Calu3 (cell line): Measurements from ENCODE around the gene CPLX1. TPM values are rescaled to one million over a fixed set of nuclear protein-coding genes. Genes with fewer than 3 reads are reported as not detected.

Experiments
- BruUV-seq: library from RNA; stranded (reverse); fragments of 400-500 nt; replicated peaks from 2 replicates; lab custom pipeline; 2021; lab: Mats Ljungman, UMichigan
- CTCF ChIA-PET: fragments of 300-600 bp; sonication (Branson Sonifier 250); formaldehyde crosslinking; loops from one replicate; lab custom pipeline; 2022; ENCODE audit warnings: antibody characterized with exemption; lab: Charles Lee
- DNase-seq: peaks from one replicate; pipeline ENCODE4 v3.0.0; 2022
- H3K27ac Mint-ChIP-seq: one replicate; pipeline ENCODE4 v1.8.0; 2022; ENCODE audit warnings: mixed read lengths; ENCODE audit not compliant: unreplicated experiment
- H3K27me3 Mint-ChIP-seq: one replicate; pipeline ENCODE4 v1.8.0; 2022; ENCODE audit warnings: mixed read lengths; ENCODE audit not compliant: unreplicated experiment
- H3K36me3 Mint-ChIP-seq: one replicate; pipeline ENCODE4 v1.8.0; 2022; ENCODE audit warnings: mild to moderate bottlenecking, moderate library complexity, mixed read lengths; ENCODE audit not compliant: insufficient read depth, unreplicated experiment
- H3K4me1 Mint-ChIP-seq: one replicate; pipeline ENCODE4 v1.8.0; 2022; ENCODE audit warnings: mild to moderate bottlenecking, low read depth, mixed read lengths; ENCODE audit not compliant: unreplicated experiment
- H3K4me3 Mint-ChIP-seq: one replicate; pipeline ENCODE4 v1.8.0; 2022; ENCODE audit warnings: mild to moderate bottlenecking, low read depth, moderate library complexity, mixed read lengths; ENCODE audit not compliant: unreplicated experiment
- H3K9me3 Mint-ChIP-seq: one replicate; pipeline ENCODE4 v1.8.0; 2022; ENCODE audit warnings: low read depth, mixed read lengths; ENCODE audit not compliant: unreplicated experiment
- intact Hi-C: fragments of 100-400 bp; cut with micrococcal nuclease; formaldehyde crosslinking; loops from one replicate; pipeline ENCODE4 v1.10.0; 2022; ENCODE audit not compliant: unreplicated experiment
- total RNA-seq: library from RNA; stranded (reverse); gene quantifications from 2 replicates; pipeline ENCODE4 v1.2.3, GENCODE V29; 2022
- TF ChIP-seq, protein P1 (sequence below): fragments of 200-600 bp; IDR thresholded peaks from one replicate; pipeline ENCODE4 v1.8.0; 2022; ENCODE audit warnings: antibody characterized with exemption; ENCODE audit not compliant: unreplicated experiment

CPLX1 gene
- total RNA-seq, 1 experiment from 2014 or later: 0.42 TPM

DNA sequence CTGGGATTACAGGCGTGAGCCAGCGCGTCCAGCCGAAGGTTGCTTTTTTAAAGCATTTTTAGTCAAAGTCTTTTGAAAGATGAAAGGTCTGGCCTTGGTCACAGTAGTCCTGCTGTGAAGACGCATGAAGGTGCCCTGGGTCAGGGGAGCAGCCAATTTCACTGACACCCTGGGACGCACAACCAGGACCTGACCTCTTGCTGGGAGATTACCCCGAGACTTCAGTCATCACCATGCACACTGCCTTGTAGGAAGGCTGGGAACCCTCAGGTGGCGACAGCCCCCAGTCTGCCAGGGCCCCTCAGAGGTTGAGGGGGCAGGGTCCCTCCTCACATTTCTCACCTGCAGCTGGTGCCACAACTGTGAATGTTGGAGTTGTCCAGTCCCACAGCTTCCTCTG is 53.2 kb downstream of the CPLX1 start:
- Mint-ChIP-seq H3K27ac (no peak overlapping the region), H3K4me1 (no peaks in the 10 kb centered on the region), H3K4me3 (no peak overlapping the region), H3K27me3 (no peaks in the 10 kb centered on the region), H3K36me3 (peaks cover 56% of the 10 kb centered on the region), H3K9me3 (peaks cover 3% of the 10 kb centered on the region)
- no TSS peak for BruUV-seq
- DNase-seq: no peak
- intact Hi-C loops: no loop called here
- TF ChIP-seq, protein P1, sequence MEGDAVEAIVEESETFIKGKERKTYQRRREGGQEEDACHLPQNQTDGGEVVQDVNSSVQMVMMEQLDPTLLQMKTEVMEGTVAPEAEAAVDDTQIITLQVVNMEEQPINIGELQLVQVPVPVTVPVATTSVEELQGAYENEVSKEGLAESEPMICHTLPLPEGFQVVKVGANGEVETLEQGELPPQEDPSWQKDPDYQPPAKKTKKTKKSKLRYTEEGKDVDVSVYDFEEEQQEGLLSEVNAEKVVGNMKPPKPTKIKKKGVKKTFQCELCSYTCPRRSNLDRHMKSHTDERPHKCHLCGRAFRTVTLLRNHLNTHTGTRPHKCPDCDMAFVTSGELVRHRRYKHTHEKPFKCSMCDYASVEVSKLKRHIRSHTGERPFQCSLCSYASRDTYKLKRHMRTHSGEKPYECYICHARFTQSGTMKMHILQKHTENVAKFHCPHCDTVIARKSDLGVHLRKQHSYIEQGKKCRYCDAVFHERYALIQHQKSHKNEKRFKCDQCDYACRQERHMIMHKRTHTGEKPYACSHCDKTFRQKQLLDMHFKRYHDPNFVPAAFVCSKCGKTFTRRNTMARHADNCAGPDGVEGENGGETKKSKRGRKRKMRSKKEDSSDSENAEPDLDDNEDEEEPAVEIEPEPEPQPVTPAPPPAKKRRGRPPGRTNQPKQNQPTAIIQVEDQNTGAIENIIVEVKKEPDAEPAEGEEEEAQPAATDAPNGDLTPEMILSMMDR: no peak
- CTCF ChIA-PET: no interaction called here

DNA sequence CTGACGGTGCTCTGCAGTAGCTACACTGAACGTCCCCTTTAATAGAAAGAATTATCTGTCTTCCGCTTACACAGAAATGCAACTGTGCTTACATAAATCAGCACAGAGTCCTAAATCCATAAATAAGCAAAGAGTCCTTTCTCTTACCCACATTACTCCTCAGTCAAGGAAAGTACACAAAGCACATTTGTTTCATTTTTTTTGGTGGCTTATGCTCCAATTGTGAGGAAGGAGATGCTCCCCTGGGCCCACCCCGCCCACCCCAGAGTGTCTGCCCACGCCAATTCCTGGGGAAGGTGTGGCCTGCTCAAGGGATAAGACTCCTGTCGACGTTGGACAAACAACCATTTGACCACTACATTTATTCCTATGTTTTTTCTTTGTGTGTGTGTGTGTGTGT is 53.8 kb downstream of the CPLX1 start:
- no peak overlapping the region for H3K27ac Mint-ChIP-seq
- intact Hi-C loops: no loop called here

DNA sequence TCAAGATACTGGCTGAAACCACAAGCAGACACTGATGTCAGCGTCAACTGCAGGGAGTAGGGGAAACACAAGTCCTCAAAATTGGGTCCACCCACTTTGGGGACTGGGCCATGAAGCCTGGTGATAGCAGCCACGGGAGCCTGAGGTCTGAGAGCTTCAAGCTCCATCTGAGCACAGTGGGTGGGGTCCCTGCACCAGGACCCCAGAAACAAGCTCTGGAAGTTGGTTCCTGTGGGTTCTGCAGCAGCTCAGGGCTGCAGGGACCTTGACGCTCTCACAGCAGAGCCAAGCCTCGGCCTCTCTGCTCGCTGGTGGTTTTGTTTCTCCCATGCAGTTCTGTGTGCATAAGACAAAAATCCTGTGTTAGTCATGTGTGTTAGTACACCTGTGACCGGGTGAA is 54.5 kb downstream of the CPLX1 start:
- no TSS peak for BruUV-seq
- H3K9me3 Mint-ChIP-seq: peaks cover 3% of the 10 kb centered on the region
- intact Hi-C loops: no loop called here
- TF ChIP-seq, protein P1: no peak
- no peak overlapping the region for H3K27ac Mint-ChIP-seq
- DNase-seq: no peak
- CTCF ChIA-PET: interaction anchor here (0.7 kb wide), 1 partner anchor 213 kb away, joined by 5 read pairs; no protein-coding TSS in a partner anchor
- H3K27me3 Mint-ChIP-seq: no peaks in the 10 kb centered on the region
- H3K4me1 Mint-ChIP-seq: no peaks in the 10 kb centered on the region
- H3K36me3 Mint-ChIP-seq: peaks cover 55% of the 10 kb centered on the region
- H3K4me3 Mint-ChIP-seq: no peak overlapping the region

More for the DNA sequence above, 53.8 kb downstream of the CPLX1 start:
- Mint-ChIP-seq H3K9me3 (peaks cover 3% of the 10 kb centered on the region), H3K36me3 (peaks cover 55% of the 10 kb centered on the region), H3K4me3 (no peak overlapping the region), H3K4me1 (no peaks in the 10 kb centered on the region), H3K27me3 (no peaks in the 10 kb centered on the region)
- DNase-seq: no peak
- BruUV-seq: no TSS peak
- TF ChIP-seq, protein P1: no peak
- CTCF ChIA-PET: no interaction called here

DNA sequence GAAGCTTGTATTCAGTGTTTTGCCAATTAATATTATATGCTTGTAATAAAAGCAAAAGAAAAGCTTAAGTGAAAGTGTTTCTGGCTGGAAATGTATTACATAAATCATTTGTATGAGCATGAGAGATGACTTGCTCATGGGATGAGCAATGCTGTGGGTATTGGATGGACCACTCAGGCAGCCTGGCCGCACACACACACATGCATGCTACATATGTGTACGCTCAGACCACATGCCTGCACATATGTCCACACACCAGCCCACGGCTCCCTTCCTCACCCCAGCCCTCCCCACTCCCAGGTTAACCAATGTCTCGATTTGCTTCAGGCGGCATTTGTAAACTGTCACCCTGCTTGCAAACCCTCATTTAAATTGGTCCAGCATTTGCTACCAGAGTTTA is 55.9 kb downstream of the CPLX1 start:
- Mint-ChIP-seq H3K27me3 (no peaks in the 10 kb centered on the region), H3K9me3 (no peaks in the 10 kb centered on the region), H3K27ac (no peak overlapping the region), H3K4me3 (no peak overlapping the region), H3K4me1 (no peaks in the 10 kb centered on the region), H3K36me3 (peaks cover 58% of the 10 kb centered on the region)
- DNase-seq: no peak
- TF ChIP-seq, protein P1: no peak
- intact Hi-C loops: no loop called here
- CTCF ChIA-PET: no interaction called here
- BruUV-seq: no TSS peak
